GM19035 (cell line): ENCODE data around the gene LIFR.

Experiments
- ATAC-seq: cut with Tn5 transposase; IDR thresholded peaks from one replicate; pipeline ENCODE4 v1.9.1; 2021; ENCODE audit not compliant: unreplicated experiment

The LIFR gene

DNA sequence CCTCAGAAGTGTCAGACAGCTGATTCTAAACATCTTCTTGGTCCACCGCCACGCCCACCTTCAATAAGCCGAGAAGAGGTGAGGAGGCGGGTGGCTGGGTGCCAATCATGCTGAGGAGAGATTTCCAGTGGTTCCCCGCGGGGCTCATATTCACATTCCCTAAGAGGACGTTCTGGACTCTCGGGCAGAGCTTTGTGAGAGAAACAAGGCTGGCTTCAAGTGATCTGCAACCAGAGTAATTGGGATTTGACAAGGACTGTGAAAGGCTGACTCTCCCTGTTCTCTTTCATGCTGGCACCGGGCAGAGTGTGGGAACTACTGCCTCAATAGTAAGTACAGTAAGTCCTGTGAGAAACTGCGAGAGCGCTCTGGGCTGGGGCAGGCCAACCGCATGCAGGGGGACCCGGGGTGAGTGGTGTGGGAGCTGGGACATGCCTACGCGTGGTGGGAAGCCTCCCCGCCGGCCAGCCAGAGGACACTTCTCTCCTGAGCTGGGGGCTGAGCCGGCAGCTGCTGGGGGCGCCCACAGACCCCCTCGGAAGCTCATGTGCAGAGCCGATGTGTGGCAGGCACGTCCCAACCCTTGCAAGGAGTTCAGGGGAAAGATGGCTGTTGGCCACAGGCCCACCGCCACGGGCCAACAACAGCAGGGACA is 110.9 kb downstream of the LIFR start:
- ATAC-seq: no peak

DNA sequence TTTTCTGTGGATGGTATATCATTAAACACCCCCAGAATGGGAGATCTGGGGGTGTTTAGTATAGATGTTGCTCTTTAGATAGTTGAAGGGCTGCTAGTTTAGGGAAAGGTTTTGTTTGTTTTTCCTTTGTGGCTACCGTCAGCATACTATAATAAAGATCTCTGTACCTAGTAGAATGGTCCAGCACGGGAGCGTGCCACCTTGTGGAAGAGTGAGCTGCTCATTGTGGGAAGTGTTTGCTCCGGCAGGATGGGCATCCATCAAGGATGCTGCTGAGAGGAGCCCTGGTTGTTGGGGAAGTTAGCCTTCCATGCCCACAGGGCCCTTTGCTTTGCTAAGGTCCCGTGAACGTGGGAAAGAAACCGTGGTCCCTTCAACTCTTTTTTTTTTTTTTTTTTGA is 113.1 kb downstream of the LIFR start:
- ATAC-seq: no peak

DNA sequence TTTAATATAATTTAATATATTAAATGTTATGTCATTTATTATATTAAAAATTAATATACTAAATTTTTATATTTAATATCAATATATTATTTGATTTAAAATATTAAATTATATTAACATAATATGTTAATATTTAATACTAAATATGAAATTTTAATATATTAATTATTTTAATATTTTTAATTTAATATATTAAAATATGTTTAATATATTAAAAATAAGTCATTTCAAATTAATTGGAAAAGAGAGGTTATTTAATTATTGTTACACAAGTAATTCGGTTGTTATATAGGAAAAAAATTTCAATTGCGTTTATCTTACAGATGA is 114.2 kb downstream of the LIFR start:
- no peak for ATAC-seq

DNA sequence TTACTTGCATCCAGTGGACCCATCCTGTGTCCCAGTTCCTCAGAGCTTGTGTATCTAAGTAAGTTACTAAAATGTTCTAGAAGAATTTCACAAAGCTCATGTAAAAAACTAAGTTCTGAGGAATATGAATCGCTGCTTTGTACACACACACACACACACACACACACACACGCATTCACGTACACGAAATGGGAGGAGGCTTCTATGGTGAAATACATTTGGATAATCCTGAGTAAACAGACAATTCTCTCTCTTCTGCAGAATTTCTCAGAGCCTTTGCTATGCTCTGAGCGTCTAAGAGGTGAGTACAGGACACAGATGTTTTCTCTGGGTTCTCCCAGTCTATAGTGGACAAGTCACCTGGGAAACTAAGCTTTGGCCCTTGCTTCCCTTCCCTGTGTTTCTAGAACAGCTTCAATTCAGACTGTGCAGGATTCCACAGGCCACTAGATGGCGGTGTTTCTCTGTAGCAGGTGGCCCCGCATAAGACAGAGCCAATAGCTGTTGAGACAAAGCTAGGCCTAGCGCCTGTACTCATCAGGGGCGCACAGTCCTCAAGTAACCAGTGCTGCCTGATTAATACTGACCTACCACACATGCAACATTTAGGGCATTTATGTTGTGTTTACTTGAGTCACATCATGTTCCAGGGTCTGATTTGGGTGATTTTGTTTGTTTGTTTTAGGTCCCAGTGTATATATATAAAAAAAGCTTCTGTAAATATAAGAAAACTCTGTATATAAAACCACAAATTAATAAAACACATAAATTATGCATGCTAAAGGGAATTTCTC is 114.8 kb downstream of the LIFR start:
- peak; percentile 98 for ATAC-seq

DNA sequence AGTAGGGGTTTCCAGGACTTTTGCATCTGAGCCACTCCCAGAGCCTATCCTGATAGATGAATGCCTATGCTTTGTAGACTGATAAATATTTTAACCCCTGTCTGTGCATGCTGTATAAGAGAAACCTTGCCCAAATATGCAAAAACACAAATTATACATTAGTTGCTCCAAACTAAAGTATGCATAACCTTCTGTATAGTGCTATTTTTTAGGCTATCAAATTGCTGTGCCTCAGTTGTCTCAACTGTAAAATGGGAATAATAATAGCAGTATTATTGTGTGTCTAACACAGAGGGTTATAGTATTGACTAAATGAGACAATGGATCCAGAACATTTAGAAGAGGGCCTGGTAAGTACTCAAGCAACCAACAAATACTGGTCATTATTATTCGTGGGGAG is 117.7 kb downstream of the LIFR start:
- no peak for ATAC-seq

DNA sequence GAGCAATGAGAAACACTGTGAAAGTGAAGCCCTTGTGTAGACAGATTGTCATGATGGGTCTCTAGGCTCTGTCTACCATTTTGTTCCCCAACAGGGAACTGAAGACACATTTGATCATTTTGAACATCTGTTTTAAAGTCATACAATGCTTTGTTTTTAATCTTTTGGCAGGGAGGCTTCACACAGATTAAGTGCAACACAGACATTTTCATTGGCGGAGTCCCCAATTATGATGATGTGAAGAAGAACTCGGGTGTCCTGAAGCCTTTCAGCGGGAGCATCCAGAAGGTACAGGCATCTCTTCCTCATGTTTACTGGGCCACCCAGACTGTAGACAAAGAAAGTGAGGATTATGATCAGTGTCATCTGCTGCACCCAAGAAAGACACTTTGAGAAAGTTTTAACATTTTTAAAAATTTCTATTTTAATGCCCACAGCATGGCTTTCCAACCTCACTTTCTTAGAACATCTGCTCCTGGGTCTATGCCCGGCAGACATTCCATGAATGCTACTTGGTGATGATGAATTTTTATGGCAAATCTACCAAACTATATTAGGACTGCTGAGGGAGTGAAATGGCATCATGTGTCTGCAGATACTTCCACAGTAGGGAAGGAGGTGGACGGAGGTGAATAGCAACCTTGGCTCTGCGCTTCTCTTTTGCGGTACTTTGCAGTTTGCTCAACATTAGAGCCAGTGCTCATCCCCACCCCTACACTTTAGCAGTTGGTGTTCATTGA is 121.3 kb downstream of the LIFR start:
- no peak for ATAC-seq

DNA sequence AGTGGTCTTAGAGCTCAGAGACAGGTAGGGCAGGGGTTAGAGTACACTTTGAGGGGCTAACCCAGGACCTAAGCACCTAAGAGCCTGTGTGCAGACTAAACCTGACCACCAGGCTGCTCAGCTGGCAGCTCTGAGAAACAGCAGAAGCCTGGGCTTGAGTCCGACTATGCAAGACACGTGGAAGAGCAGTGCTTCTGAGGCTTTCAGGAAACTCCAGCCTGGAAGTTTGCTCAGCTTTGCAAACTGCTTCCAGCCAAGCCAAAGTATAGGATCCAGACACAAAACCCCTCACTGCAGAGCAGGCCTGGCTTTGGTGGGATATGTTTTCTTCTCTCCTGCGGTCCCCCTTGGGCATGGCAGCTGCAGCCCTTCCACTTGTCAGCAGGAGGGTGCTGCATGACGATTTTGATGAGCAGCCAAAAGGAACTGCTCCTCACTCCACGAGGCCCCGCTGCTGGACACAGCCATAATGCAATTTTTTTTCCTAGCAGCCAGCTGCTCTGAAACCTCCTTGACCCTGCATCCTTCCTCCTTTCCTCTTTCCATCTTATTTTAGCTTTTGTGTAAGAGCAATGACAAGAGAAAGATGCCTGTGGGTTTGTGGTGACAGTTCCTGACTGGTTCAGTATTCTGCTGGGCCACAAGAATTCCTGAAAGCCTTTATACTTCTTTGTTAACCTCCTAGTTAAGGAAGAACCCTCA is 123.1 kb downstream of the LIFR start:
- no peak for ATAC-seq

DNA sequence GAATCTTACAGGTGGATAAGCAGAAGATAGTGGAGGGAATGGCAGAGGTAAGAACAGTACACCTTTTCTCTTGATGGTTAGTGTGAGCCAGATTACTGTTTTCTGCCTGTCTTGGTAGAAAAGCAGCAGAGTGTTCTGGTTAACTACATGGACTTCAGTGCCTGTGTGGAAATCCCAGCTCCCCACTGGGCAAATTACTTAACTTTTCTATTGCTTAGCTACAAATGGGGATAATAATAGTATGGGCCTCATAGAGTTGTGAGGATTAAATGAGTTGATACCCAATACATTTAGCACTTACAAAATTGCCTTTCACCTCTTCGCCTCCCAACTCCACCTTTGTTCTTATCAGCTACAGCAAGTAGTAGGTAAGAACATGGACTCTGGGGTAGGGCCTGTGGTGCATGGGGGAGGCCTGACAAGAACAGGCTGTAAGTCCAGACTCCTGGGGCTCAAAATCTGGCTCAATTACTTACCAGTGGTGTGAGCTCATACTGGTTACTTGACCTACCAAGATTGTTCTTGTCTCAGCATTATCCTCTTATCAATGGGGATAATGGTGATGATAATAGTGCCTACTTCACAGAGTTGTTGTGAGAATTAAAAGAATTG is 125.1 kb downstream of the LIFR start:
- ATAC-seq: no peak

DNA sequence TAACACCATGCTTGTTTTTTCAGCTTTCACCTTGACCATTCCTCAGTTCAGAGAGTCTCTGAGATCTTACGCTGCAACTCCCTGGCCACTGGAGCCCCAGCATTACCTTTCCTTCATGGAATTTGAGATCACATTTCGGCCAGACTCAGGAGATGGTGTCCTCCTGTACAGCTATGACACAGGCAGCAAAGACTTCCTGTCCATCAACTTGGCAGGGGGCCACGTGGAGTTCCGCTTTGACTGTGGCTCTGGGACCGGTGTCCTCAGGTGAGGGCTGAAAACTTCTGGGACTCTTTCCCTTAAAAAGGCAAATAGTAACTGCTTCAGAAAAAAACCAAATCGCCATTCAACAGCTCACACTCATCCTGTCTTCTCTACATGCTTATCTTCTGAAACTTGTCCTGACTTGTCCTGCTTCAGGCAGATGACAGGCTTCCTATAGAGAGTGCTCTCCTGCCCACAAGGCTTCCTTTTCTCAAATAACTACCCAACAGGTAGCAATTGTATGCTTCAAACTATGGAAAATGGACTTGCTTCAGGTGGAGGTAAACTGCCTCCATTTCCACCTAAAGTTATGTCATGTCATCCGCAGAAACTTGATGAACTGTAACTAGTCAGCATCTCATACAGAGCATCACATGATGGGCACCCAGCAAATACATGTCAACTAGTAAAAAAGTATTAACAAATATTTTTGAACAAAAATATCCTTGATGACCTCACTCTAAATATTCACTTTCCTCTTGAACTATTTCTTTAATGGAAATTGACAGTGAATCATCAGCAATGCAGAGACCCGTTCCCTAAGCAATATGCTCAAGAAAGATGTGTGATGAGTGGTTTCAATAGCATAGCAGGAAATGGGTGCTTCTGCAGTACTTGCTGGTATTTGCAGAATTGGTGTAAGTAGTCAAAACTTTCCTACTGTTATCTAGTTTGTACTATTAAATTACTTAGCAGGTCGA is 129.2 kb downstream of the LIFR start:
- no peak for ATAC-seq

DNA sequence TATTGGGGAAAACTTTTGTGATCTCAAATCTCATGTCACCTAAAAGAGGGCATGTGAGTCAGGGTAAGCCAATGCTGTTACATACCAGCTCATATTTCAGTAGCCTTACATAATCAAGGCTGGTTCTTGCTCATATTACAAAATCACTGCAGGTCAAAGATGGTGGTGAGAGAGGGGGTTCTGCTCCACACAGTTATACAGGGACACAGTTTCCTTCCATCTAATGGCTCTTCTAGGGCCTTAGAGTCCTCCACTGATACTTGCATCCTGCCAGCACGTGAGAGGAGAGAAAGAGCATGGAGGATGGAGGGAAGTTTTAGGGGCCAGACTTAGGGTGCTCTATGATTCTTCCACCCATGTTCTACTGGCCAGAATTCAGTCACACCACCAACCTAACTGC is 130.0 kb downstream of the LIFR start:
- ATAC-seq: no peak
